ENCODE results near the gene STK17A. TPM values are rescaled to one million over a fixed set of nuclear protein-coding genes. Genes with fewer than 3 reads are reported as not detected.
A peak's percentile ranks its signal among the peaks of the same experiment; 100 is the strongest.

The STK17A gene
- total and polyA plus RNA-seq, 8 donors: 25.9 to 38.4 (median 32.8) TPM

DNA sequence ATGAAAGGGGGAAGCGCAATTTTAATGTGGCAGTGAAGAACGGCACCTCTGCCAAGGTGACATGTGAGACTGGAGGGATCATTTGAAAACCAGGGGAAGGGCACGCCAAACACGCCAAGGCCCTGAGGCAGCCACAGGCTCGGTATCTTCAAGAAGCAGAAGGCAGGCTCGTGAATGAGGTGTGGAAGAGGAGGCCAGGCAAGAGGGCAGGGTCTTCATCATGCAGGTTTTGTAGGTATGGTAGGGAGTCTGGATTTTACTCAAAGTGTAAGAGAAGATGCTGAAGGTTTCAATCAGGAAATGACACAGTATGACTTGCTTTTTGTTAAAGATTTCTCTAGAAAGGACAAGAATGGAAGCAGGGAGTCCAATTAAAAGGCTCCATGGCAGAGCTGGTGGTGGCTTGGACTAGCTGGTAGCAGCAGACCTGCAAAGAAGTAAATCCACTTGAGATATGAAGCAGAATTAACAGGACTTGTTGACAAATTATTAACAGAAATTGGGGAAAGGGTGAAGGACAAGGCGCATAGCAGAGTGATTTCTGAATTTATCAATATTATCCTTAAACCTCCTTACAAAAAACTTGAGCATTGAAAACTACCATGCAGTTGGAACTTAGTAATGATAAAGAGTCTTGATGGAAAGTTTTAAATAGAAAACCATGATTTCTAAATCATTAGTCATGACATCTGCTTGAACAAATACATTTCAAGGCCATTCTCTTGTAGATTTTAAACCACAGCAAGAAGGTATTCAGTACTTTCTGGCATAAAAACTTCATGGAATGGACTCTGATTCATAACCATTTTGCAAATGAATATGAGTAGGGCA is 76.0 kb downstream of the STK17A start:
- intact Hi-C loops (cut with DNase I): no loop called here
- TF ChIP-seq, protein P1, sequence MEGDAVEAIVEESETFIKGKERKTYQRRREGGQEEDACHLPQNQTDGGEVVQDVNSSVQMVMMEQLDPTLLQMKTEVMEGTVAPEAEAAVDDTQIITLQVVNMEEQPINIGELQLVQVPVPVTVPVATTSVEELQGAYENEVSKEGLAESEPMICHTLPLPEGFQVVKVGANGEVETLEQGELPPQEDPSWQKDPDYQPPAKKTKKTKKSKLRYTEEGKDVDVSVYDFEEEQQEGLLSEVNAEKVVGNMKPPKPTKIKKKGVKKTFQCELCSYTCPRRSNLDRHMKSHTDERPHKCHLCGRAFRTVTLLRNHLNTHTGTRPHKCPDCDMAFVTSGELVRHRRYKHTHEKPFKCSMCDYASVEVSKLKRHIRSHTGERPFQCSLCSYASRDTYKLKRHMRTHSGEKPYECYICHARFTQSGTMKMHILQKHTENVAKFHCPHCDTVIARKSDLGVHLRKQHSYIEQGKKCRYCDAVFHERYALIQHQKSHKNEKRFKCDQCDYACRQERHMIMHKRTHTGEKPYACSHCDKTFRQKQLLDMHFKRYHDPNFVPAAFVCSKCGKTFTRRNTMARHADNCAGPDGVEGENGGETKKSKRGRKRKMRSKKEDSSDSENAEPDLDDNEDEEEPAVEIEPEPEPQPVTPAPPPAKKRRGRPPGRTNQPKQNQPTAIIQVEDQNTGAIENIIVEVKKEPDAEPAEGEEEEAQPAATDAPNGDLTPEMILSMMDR (IDR thresholded peaks at IDR 0.05): no peak
- Histone ChIP-seq H3K9me3 (no peaks in the 10 kb centered on the region), H3K4me1 (peaks cover 0 to 6% of the 10 kb centered on the region in 2 donors), H3K27ac (peak overlapping the region; percentile 53 to 54), H3K27me3 (no peaks in the 10 kb centered on the region), H3K4me3 (no peak overlapping the region), H3K36me3 (no peaks in the 10 kb centered on the region)
- DNase-seq (no peak), ATAC-seq (peak; percentile 74)

DNA sequence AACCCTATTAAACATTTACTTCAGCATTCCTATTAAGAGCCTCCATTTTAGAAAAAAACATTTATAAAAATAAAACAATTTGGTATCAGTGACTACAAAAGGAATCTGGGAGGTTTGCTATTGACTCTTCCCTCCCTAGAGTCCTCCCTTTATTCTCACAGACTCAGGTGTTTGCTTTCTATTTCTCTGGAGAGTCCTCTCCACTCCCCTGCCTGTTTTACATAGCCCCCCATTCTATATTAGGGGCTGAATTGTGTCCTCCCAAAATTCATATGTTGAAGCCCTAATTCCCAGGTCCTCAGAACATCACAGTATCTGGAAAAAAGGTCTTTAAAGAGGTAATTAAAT is 76.6 kb downstream of the STK17A start:
- Histone ChIP-seq H3K4me3 (no peak overlapping the region), H3K36me3 (no peaks in the 10 kb centered on the region), H3K4me1 (peaks cover 0 to 8% of the 10 kb centered on the region in 2 donors), H3K9me3 (no peaks in the 10 kb centered on the region), H3K27ac (peak overlapping the region; percentile 53 to 54), H3K27me3 (no peaks in the 10 kb centered on the region)
- intact Hi-C loops (cut with DNase I): no loop called here
- ATAC-seq (peak; percentile 55), DNase-seq (no peak)
- TF ChIP-seq, protein P1 (IDR thresholded peaks at IDR 0.05): no peak

DNA sequence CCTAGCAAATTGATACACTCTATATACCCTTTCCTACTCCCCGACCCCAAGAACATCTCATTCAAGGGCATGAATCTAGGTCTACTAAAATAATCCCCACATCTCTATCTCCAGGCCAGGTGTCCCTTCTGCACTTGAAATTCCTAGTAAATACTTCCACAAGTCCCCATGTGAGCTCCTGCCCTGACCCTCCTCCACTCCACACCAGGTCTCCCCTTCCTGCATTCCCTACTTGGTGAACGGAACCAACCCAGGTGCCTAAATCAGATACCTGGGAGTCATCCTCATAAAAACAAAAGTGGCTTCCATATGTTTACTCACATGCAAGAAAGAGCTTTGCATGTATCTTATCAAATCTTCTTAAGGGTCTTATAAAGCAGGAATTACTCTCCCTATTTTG is 77.2 kb downstream of the STK17A start:
- DNase-seq (no peak), ATAC-seq (no peak)
- TF ChIP-seq, protein P1 (IDR thresholded peaks at IDR 0.05): no peak
- intact Hi-C loops (cut with DNase I): no loop called here
- peak overlapping the region in 1 of 2 donors; percentile 53 for H3K27ac ChIP-seq
- no peaks in the 10 kb centered on the region for H3K27me3 ChIP-seq
- H3K4me3 ChIP-seq: no peak overlapping the region
- H3K4me1 ChIP-seq: peaks cover 0 to 11% of the 10 kb centered on the region in 2 donors
- H3K9me3 ChIP-seq: no peaks in the 10 kb centered on the region
- H3K36me3 ChIP-seq: no peaks in the 10 kb centered on the region

DNA sequence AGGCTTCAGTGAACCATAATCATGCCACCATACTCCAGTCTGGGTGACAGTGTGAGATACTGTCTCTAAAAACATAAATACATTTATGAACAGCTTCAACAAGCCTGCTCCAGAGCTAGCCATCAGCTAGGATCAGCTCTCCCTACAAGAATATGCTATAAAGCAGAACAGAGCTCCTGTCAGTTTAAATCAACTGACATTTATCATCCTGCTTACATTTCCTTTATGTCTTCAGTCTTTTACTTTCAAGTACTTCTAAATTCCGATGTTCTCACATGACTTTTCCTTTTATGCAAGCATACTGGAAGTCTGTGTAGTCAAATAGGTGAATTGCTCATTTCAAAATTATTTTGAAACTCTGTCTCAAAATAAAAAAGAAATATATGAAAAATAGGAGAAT is 81.8 kb downstream of the STK17A start:
- Histone ChIP-seq H3K27ac (no peak overlapping the region), H3K4me3 (no peak overlapping the region), H3K4me1 (peaks cover 0 to 5% of the 10 kb centered on the region in 2 donors), H3K9me3 (peaks cover 0 to 9% of the 10 kb centered on the region in 2 donors), H3K27me3 (no peaks in the 10 kb centered on the region), H3K36me3 (no peaks in the 10 kb centered on the region)
- TF ChIP-seq, protein P1 (IDR thresholded peaks at IDR 0.05): no peak
- no peak for DNase-seq
- intact Hi-C loops (cut with DNase I): no loop called here
- ATAC-seq: no peak

DNA sequence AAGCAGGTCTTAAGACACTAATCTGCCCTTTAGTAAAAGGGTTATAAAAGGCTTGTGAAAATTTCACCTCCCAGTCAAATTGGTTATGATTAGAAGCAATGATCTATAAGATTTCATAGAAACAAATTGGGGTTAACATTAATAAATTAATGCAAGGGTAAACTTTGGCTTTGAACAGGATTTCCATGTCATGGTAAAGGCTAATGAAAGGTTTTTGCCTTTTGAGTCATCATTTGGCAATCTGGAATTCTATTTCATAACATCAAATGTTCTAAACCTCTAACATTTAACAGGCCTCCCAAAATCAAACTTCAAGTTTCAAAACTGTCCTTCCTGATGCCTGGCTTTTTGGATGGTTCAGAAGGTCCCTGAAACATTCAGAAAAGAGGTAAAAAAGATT is 84.0 kb downstream of the STK17A start:
- Histone ChIP-seq H3K27me3 (no peaks in the 10 kb centered on the region), H3K4me1 (peaks cover 0 to 5% of the 10 kb centered on the region in 2 donors), H3K36me3 (no peaks in the 10 kb centered on the region), H3K9me3 (peaks cover 0 to 9% of the 10 kb centered on the region in 2 donors), H3K27ac (peak overlapping the region; percentile 8 to 22), H3K4me3 (no peak overlapping the region)
- ATAC-seq: no peak
- TF ChIP-seq, protein P1 (IDR thresholded peaks at IDR 0.05): no peak
- DNase-seq: no peak
- intact Hi-C loops (cut with DNase I): no loop called here

Data from left lung (tissue), 10 donors.